GM12801 (cell line): ENCODE measurements around the gene CRTC1.

ENCODE experiments used
- TF ChIP-seq, protein P1 (sequence below): IDR thresholded peaks from one replicate; pipeline ENCODE4 v1.5.1; 2011; ENCODE audit warnings: control low read depth; ENCODE audit not compliant: insufficient read length; ENCODE audit errors: extremely low read depth

Gene CRTC1

DNA sequence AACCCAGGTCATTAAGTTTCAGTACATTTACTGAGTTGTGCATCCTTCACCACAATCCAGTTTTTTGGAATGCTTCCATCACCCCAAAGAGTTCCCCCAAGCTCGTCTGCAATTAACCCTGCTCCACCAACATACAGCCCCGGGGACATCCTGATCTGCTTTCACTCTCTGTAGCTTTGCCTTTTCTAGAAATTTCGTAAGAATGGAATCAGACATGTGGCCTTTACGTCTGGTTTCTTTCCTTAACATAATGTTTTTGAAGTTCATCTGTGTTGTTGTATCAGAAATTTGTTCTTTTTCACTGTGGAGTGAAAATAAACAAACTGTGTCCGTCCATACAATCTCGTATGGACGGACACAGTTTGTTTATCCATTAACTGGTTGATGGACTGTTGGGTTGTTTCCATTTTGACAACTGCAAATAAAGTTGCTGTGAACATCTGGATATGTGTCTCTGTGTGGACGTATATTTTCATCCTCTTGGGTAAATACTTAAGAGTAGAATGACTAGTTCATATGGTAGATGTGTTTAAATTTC is 43.7 kb upstream of the CRTC1 start:
- TF ChIP-seq, protein P1, sequence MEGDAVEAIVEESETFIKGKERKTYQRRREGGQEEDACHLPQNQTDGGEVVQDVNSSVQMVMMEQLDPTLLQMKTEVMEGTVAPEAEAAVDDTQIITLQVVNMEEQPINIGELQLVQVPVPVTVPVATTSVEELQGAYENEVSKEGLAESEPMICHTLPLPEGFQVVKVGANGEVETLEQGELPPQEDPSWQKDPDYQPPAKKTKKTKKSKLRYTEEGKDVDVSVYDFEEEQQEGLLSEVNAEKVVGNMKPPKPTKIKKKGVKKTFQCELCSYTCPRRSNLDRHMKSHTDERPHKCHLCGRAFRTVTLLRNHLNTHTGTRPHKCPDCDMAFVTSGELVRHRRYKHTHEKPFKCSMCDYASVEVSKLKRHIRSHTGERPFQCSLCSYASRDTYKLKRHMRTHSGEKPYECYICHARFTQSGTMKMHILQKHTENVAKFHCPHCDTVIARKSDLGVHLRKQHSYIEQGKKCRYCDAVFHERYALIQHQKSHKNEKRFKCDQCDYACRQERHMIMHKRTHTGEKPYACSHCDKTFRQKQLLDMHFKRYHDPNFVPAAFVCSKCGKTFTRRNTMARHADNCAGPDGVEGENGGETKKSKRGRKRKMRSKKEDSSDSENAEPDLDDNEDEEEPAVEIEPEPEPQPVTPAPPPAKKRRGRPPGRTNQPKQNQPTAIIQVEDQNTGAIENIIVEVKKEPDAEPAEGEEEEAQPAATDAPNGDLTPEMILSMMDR: no peak

DNA sequence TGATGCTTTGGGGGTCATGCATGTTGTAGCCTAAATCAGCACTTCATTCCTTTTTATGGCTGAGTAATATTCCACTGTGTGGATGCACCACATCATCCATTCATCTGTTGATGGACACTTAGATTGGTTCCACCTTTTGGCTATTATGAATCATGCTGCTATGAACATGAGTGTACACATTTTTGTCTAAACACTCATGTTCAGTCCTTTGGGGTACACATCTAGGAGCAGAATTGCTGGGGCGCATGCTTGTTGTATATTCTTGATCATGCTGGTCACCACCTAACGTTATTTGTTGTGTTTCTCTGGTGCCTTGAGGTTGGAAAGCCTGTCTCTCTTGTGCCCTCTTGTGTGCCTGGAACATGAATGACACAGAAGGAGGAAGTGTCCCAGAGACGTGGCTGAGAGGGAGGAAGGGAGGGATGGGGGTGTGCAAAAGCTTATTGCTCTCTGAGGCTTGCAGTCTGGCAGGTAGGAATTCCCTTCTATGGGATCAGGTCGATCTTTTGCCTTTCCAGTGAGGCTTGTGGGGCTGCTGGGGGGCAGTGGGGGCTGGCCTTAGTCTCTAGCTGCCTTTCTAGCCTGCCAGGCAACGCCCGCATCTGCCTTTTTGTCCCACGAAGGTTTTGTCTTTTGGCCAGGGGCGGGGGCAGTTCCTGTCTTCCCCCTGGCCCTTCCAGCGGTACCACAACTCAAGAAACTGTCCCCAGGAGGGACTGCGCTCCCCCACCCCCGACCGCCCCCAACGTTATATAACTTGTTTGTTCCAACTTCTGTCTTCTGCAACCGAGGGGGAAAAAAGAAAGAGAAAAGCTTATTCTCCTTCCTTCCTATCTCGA is 39.1 kb upstream of the CRTC1 start:
- TF ChIP-seq, protein P1: no peak

DNA sequence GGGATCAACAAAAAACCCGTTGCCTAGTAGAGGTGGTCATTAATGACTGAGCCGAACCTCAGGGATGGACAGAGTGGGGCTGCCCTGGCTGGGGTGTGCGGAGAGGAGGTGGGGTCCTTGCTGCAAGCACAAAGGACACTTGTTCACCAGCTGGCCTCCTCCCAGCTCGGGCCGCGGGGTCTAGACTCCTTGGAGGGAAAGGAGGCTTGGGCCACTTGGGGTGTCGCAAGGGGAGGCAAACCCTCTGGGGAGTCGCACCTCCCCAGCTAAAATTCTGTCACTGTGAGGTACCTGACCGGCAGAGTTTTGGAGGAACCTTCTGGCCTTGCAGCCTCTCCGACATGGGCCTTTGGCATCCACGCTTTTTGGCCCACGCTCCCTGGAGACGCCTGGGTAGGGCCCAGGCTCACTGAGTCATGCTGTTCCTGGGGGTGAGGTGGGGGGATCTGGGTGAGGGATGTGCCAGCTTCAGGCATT is 38.4 kb upstream of the CRTC1 start:
- TF ChIP-seq, protein P1: no peak

DNA sequence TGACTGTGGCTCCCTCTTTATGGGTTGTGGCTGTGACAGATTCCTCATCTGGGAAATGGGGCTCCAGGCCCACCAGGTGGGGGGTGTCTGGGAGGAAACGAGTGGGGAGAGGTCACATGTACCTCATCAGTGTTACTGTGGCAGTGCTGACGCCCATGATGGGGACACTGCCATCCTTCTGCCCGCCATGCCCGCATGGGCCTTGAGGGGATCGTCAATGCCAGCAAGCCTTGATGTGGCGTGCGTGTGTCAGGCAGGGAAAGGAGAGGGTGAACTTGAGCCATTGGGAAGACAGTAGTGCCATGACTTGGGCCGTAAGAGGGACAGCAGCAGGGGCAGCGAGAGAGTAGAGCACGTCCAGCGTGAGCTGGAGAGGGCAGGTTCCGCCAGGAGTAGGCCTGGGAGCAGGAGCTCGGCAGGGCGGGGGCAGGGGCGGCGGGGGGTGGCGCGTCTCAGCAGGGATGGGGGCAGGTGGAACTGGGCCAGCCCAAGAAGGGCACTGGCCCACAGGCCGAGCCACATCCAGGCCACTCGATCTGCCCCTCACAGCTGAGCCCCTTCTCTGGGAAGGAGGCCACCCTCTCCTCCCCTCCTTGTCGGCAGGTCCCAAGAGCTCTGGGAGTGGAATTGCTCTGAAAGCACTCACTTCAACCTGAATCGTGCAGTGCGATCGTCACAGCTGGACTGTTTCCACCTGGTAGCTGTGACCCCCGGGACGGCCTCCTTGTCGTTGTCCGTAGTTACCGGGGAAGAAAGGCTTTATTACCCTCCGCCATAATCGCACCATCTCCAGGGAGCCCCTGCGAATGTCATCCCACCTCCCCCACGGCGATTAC is 36.7 kb upstream of the CRTC1 start:
- TF ChIP-seq, protein P1: no peak

DNA sequence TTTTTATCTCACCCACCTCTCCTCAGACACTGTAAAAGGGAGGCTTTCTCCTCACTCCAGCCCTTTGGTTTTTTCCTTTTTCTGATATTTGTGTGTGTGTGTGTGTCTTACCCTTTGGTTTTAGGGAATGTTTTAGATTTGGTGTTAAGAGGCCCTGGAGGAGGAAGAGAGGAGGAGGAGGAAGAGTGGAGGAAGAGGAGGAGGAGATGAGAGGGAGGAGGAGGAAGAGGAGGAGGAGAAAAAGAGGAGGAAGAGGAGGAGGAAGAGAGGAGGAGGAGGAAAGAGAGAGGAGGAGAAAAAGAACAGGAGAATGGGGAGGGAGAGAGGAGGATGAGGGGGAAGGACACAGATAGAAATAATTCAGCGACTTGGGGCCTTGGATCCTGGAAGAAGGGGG is 36.1 kb upstream of the CRTC1 start:
- TF ChIP-seq, protein P1: no peak

DNA sequence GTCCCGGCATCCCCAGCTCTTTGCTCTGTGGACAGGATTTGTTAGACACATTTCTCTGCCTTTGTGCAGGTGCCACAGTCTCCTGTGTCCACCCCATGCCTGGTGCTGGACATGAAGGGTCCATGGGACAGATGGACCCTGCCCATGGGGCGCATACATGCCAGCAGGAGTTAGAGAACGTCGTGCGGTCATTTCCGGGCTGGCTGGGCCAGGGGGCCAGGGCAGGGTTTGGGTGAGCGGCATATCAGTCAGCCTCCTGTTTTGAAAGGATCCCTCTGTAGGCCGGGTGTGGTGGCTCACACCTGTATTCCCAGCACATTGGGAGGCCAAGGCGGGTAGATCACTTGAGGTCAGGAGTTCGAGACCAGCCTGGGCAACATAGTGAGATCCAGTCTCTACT is 35.7 kb upstream of the CRTC1 start:
- TF ChIP-seq, protein P1: no peak

DNA sequence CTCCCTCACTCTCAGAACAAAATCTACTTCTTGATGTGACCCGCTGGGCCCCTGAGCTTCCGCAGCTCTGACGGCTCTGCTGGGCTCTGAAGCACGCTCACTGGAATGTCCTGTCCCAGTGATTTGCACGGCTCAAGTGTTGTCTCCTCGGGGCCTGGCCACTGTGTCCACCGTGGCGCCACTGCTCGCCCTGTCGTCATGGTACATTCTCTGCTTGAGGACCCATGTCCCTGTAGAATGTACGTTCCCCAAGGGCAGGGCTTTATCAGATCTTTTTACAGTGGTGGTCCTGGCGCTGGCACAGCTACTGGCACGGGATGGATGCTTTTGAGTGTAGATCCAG is 34.5 kb upstream of the CRTC1 start:
- TF ChIP-seq, protein P1: no peak
